LNCaP clone FGC (cell line): Measurements from ENCODE around the gene P2RX4.
"Not testable (repeated sequence)": the region's sequence is repeated elsewhere in the genome, so short reads cannot be mapped to it uniquely, and the experiment has no call there.

Experiments
- DNase-seq: peaks from one replicate; pipeline ENCODE4 v3.0.0-alpha.2; 2011; ENCODE audit warnings: low read depth
- H3K4me3 ChIP-seq: 2 replicates; pipeline ENCODE4 v1.5.1; 2011; ENCODE audit warnings: mild to moderate bottlenecking, low read depth, low read length, control low read depth
- TF ChIP-seq, protein P1 (sequence below): IDR thresholded peaks from 2 replicates; pipeline ENCODE4 v1.5.1; 2012; ENCODE audit warnings: mild to moderate bottlenecking; ENCODE audit not compliant: control insufficient read depth, insufficient read depth; ENCODE audit errors: extremely low read depth

Gene P2RX4

DNA sequence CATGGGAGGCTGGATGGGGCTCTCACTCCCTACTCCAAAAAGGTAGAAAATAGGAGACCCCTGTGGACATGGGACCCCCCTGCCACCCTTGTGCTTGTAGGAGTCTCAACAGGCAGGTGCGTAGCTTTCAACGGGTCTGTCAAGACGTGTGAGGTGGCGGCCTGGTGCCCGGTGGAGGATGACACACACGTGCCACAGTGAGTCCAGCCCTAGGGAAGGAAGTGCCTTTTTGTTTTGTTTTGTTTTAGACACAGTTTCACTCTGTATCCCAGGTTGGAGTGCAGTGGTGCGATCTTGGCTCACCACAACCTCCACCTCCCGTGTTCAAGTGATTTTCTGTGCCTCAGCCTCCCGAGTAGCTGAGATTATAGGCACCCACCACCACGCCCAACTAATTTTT is 12.9 kb downstream of the P2RX4 start:
- H3K4me3 ChIP-seq, result no peak overlapping the region
- TF ChIP-seq, protein P1, sequence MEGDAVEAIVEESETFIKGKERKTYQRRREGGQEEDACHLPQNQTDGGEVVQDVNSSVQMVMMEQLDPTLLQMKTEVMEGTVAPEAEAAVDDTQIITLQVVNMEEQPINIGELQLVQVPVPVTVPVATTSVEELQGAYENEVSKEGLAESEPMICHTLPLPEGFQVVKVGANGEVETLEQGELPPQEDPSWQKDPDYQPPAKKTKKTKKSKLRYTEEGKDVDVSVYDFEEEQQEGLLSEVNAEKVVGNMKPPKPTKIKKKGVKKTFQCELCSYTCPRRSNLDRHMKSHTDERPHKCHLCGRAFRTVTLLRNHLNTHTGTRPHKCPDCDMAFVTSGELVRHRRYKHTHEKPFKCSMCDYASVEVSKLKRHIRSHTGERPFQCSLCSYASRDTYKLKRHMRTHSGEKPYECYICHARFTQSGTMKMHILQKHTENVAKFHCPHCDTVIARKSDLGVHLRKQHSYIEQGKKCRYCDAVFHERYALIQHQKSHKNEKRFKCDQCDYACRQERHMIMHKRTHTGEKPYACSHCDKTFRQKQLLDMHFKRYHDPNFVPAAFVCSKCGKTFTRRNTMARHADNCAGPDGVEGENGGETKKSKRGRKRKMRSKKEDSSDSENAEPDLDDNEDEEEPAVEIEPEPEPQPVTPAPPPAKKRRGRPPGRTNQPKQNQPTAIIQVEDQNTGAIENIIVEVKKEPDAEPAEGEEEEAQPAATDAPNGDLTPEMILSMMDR, result no peak
- no peak for DNase-seq

DNA sequence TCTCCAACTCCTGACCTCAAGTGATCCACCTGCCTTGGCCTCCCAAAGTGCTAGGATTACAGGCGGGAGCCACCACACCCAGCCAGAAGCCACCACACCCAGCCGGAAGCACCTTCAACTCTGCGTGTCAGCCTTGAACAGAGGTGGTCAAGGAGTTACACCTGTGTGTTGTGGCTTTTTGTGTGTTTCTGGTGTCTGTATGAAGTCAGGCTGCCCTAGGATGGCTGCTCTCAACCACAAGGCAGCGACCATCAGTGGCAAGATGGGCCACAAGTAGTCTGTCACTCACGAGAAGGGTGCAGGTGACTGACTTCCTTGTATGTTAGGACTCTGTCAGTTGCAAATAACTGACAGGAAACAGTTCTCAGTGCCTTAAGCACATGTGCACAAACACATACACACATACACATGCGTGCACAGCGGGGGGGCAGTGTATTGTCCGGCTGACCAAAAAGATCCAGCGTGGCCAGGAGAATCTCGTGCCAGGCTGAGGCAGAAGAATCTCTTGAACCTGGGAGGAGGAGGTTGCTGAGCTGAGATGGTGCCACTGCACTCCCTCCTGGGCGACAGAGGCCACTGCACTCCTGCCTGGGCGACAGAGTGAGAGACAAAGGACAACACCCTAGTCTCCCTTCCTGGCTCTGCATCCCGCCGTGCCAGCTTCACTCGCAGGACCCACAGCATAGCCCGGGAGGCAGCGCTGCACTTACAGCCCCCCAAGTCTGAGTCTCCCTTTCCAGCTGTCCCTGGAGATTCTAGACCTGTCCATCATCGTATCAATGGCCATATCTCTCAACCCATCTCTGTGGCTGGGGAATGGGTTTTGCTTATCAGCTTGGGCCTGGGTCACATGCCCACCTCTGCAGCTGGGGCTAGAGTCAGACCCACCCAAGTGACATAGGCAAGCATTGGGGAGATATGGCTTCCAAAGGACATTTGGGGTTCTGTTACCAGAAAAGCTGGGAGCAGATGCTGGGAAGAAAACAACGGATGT is 13.7 kb downstream of the P2RX4 start:
- TF ChIP-seq, protein P1, result no peak
- no peak for DNase-seq
- H3K4me3 ChIP-seq, result no peak overlapping the region

DNA sequence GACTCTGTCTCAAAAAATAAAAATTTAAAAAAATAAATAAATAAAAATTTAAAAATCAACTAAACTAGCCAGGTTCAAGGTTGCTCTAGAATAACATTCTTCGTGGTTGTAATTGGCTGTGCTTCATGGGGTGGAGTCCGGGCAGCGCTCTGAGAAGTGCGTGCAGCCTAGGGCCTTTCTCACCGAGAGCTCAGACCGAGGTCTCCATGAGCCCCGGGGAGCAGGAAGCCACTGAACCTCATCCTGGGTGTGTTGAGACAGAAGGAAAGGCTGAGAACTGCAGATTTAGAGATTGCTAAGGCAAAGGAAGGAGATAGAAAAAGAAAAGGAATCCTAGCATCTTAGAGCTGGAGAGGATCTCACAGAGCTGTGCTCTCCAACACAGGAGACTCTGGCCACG is 14.7 kb downstream of the P2RX4 start:
- no peak for DNase-seq
- no peak overlapping the region for H3K4me3 ChIP-seq
- TF ChIP-seq, protein P1, result no peak

DNA sequence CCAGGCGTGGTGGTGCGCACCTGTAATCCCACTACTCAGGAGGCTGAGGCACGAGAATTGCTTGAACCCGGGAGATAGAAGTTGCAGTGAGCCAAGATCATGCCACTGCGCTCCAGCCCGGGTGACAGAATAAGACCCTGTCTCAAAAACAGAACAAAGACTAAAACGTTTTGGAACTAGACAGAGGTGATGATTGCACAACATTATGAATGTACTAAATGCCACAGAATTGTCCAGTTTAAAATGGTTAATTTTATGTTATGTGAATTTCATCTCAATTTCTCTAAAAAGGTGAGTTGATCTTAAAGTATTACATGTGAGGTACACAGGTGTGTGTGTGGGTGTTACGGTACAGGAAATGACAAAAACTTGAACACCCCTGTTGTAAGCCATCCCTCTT is 16.5 kb downstream of the P2RX4 start:
- DNase-seq, result no peak
- no peak overlapping the region for H3K4me3 ChIP-seq
- TF ChIP-seq, protein P1, result no peak

DNA sequence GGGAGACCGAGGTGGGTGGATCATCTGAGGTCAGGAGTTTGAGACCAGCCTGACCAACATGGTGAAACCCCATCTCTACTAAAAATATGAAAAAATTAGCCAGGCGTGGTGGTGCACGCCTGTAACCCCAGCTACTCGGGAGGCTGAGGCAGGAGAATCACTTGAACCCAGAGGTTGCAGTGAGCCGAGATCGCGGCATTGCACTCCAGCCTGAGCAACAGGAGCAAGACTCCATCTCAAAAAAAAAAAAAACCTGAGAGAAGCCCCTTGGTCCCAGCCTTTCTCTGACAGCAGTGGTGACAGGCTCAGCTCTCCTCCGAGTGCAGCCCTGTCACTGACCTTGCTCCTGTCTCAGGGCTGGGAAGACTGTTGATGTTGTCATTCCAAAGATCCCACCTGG is 16.9 kb downstream of the P2RX4 start:
- not testable (repeated sequence) for H3K4me3 ChIP-seq, DNase-seq

DNA sequence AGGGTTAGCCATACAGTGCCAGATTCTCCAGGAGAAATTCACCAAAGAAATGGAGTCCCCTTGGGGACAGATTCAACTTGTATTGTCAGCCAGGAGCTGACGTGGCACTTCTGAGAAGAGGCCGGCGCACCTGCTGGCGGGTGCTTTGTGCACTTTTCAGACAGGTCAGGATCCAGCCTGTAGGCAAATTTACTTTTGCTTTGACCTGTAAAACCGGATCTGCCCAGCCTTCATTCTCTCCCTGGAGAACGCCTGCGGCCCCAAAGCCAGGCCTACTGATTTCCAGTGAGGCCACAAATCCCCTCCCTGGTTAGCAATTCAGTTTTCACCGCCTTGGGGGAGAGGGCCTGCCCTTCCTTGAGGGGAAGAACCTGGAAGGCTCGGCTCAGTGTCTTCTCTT is 17.4 kb downstream of the P2RX4 start:
- peak; percentile 92 for DNase-seq
- H3K4me3 ChIP-seq, result no peak overlapping the region
- TF ChIP-seq, protein P1, result no peak

DNA sequence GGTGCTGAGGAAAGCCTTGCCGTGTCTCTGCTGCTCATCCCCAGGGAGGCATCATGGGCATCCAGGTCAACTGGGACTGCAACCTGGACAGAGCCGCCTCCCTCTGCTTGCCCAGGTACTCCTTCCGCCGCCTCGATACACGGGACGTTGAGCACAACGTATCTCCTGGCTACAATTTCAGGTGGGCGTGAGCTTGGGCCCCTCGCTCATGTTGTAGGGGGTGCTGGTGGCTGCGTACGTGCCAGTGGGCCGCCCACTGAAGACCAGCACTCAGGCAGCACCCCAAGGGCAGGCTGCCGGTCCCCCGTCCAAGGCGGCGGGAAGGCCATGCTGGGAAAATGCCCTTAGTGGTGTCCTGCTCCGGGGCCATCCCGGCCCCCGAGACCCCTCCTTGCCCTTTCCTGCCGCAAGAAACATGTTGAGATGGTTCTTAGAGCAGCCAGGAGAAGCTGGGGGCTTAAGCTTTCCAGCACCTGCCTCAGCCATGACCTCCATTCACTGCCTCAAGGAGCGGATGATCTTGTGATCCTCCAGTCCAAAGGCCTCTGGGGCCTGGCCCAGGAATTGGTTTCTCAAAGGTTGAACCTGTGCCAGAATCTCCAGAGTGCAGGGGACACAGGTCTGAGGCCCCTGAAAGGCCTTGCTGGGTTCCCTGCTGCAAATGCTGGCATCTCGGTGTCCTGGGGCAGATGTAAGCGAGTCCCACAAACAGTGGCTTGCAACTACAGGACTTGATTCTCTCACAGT is 19.2 kb downstream of the P2RX4 start:
- no peak for DNase-seq
- H3K4me3 ChIP-seq, result no peak overlapping the region
- TF ChIP-seq, protein P1, result no peak
